Activated effector memory CD4-positive, alpha-beta T cell treated with anti-CD3 and anti-CD28 coated beads, Interleukin-2, amount 50 U/mL, for 16 hours (primary cell): Measurements from ENCODE around the gene SLC35B4.

Experiments used
- DNase-seq: peaks from one replicate; pipeline ENCODE4 v3.0.0-alpha.2; 2020

The SLC35B4 gene

DNA sequence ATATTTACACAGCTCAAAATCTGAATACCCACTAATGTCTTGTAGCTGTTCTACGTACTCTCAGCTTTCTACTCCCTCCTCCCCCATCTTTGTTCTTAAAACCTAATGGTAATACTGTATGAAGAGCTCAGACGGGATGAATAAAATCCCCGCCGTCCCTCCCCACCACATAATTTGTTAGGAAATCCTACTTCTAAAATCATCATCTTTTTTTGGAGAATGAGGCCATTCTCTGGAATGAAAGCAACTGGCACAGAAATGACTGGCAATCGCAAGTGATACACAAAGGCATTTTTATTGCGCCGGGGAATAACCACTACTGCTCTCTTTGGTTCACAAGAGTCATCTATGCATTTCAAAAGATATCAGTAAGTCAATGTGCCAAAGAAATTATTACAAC is 27.3 kb downstream of the SLC35B4 start:
- DNase-seq = no peak

DNA sequence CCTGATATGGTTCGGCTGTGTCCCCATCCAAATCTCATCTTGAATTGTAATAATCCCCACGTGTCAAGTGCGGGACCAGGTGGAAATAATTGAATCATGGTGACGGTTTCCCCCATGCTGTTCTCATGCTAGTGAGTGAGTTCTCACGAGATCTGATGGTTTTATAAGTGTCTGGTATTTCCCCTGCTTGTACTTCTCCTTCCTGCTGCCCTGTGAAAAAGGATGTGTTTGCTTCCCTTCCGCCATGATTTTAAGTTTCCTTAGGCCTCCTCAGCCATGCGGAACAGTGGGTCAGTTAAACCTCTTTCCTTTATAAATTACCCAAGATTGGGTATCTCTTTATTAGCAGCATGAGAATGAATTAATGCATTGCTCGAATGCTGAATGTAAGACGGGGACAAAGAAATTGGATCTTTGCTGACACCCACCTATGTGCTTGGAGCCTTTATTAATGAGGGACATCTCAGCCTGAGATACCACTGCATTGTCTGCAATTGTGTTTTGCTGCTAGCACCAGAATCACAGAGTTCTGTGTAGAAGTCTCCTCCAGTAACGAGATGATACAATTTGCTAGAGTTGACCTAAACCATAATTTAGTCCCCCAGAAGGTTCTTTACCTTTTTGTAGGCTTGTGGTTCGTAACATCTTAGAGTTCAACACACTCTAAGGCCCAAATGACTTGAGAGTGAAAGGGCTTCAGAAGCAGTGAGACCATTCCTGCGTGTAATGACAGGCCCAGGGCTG is 28.6 kb downstream of the SLC35B4 start:
- no peak for DNase-seq

DNA sequence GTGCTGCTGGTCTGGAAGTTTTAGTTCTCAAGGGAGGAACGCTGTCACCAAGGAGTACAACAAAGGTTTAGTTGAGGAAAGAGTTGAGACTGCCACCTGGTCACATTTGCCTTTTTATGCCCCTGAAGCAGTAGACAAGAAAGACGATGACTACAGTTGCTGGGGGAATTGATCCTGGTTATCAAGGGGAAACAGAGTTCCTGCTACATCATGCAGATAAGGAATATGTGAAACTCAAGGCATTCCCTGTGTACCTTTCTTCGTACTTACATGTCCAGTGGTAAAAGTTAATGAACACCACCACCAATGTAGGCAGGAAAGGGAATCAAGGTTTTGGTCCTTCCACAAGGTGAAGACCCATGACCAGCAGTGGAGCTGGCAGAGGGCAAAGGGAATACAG is 31.8 kb downstream of the SLC35B4 start:
- no peak for DNase-seq

DNA sequence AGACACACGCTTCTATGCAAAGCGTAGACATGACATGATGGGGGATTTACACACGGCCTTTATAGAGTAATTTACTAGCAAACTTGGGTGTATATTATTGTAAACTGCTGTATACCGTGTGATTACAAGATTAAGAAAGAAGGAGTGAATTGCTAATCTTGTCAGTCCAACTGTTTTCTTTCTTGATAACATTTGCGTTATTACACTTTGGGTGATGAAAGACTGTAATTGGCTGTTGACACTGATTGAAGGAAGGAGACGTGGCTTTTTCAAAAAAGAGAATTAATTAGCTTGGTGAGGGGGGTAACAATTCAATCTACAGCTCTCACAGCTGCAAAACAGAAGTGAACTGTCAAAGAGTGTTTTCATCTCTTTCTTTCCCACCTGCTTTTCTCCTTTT is 32.7 kb downstream of the SLC35B4 start:
- DNase-seq = no peak

GRCh38 chr7:134280508-134280907 is 36.2 kb downstream of the SLC35B4 start:
- no peak for DNase-seq

DNA sequence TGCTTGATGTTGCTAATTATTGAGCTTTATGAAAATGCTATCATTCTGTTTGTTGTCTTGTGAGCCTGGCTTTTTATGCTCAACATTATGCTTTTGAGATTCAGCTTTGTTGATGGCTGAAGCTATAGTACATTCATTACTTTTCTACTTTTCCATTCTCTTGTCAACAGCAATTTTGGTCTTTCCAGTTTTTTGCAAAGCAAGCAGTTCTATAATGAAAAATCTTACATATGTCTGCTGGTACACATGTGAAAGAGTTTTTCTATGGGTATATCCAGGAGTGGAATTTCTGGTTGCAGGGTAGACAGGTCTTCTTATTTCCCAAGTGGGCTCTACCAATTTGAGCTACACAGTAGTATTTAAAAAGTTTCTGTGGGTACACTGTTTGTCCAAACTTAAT is 36.8 kb downstream of the SLC35B4 start:
- DNase-seq = no peak

GRCh38 chr7:134279336-134279735 is 37.4 kb downstream of the SLC35B4 start:
- no peak for DNase-seq

DNA sequence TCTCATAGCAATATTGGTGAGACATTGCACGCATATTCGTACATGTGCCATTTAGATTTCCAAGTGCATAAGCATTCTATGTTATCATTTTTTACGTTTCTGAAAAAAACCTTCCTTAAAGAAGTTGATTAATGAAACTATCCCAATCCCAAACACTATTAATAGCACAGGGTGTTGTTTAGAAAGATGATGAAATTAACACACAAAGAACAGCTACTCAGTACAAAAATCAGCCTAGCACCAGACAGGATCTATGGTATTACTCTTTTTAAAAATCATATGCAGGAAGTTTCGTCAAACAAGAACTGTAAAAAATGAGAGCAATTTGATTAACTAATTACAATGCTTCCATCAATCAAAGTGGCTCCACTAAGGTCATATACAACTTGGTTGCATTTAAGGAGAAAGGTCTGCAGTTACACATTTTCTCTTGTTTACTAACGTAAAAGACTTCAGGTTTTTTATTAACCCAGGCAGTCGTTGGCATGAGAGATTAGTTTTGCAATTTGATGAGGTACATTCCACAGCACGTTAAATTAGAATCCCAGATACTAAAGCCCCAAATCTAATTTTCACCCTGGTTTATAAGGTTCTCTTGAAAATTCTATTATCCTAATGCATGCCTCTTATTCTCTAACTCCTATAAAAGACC is 38.1 kb downstream of the SLC35B4 start:
- DNase-seq = no peak

- DNase-seq = no peak
Observed at GRCh38 chr7:134276951-134277350, 39.8 kb downstream of the SLC35B4 start.

- DNase-seq = no peak
Observed at GRCh38 chr7:134262322-134262721, 54.4 kb downstream of the SLC35B4 start.

DNA sequence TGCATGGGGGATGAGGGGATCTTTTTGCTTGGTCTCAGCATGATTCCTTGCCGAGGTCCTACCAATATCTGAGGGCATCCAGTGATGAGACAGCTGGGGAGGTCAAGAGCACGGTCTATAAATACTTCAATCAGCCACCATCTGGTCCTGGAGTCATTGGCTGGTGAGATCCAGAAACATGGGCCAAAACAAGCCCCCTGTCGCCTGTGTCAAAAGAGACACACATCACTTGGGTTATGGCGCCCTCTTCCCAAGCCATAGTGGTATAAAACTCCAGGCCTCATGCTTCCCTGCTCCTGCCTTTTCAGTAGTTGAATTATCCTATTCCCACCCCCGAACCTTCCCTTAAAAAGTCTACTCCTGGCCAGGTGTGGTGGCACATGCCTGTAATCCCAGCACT is 60.9 kb downstream of the SLC35B4 start:
- no peak for DNase-seq

- no peak for DNase-seq
Observed at GRCh38 chr7:134254311-134254710, 62.4 kb downstream of the SLC35B4 start.

- DNase-seq = no peak
Observed at GRCh38 chr7:134248196-134248595, 68.5 kb downstream of the SLC35B4 start.

- DNase-seq = no peak
Observed at GRCh38 chr7:134246761-134247160, 70.0 kb downstream of the SLC35B4 start.

DNA sequence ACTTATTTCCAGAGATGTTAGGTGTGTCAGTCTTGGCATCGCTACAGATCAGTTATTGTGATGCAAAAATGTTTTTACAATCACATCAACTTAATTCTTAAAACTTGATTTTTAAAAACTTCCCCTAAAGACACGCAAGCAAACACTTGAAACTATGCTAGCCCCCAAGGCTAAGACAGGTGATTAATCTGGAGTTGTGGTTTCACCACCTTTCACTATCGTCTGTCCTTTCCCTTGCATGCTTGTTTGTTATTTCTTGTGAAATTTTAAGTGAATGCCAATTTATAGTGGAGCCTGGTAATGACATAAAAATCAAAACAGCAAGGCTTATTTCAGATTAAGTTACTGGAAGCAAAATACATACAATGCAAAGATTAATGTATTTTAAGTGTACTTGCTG is 70.4 kb downstream of the SLC35B4 start:
- no peak for DNase-seq

DNA sequence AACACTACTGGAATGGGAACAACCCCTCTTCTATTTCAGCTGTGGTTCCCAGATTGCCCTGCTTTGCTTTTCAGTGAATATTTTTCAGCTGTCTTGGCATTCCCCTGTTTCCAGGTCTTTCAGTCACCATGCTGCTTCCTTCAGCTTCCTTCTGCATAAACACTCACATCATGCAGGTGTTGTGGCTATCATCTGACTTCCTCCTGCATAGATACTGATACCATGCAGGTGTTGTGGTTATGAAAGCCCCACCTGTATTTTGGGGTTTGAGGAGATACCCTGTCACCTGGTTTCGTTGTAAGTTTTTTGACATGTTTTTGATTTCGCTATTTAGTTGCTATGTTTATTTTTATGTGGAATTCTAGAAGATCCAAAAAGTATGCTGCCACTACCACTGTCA is 71.5 kb downstream of the SLC35B4 start:
- DNase-seq = no peak
